ENCODE data around the gene OLIG1. TPM values are rescaled to one million over a fixed set of nuclear protein-coding genes. Genes with fewer than 3 reads are reported as not detected.

The OLIG1 gene
- total RNA-seq, 1 experiment from 2014 or later, result 1.2 TPM

DNA sequence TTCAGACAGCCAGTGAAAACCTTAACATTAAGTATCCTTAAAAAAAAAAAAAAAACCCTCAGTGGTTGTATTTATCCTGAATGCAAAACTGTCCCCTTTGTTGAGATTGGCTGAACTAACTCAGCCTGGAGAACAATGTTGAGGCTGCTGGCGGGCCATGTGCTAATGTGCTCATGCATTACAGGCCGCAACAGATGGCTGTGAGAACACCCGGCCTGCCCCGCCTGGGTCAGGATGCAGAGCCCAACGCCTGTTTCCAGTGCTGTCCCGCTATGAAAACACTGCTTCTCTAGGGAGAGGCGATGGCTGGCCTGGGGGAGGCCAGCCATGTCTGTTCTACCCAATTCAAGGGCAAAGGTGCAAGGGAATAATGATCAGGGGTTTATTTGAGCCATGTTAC is 30.4 kb upstream of the OLIG1 start:
- Histone ChIP-seq H3K36me3 (replicated peaks; ENCODE audit: control insufficient read depth, insufficient read depth, low read length) (no peaks in the 10 kb centered on the region), H3K4me3 (ENCODE audit: insufficient read depth, low read depth, low read length) (no peak overlapping the region), H3K27me3 (ENCODE audit: control insufficient read depth, insufficient read depth, low read length) (peaks cover 19% of the 10 kb centered on the region)
- DNase-seq, result peak; percentile 77

DNA sequence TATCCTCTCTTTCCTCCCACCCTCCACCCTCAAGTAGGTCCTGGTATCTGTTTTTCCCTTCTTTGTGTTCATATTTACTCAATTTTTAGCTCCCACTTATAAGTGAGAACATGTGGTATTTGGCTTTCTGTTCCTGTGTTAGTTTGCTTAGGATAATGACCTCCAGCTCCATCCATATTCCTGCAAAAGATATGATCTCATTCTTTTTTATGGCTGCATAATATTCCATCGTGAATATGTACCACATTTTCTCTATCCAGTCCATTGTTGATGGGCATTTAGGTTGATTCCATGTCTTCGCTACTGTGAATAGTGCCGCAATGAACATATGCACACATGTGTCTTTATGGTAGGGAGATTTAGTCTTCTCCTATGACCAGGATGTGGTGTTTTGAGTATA is 29.7 kb upstream of the OLIG1 start:
- Histone ChIP-seq H3K36me3 (replicated peaks; ENCODE audit: control insufficient read depth, insufficient read depth, low read length) (no peaks in the 10 kb centered on the region), H3K27me3 (ENCODE audit: control insufficient read depth, insufficient read depth, low read length) (peaks cover 12% of the 10 kb centered on the region; the same call in 1 of the 2 replicates), H3K4me3 (ENCODE audit: insufficient read depth, low read depth, low read length) (no peak overlapping the region)
- no peak for DNase-seq

DNA sequence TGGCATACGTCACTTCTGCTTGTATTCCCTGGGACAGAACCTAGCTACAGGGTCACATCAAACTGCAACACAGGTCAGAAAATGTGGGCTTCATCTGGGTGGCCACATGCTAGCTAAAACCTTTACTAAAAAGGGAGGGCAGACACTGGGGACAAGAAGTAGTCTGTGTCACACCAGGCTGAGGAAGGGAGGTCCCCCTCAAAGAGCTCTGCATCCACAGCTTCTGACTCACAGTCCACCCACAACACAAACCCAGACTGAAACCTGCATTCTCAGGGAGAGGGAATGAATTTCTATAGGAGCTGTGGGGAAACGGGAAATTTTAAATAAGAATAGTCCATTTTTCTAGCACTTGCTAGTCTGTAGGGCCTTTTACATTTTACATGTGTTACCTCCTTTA is 28.0 kb upstream of the OLIG1 start:
- H3K27me3 ChIP-seq (ENCODE audit: control insufficient read depth, insufficient read depth, low read length), result peaks cover 6% of the 10 kb centered on the region
- no peak overlapping the region for H3K4me3 ChIP-seq (ENCODE audit: insufficient read depth, low read depth, low read length)
- DNase-seq, result no peak
- H3K36me3 ChIP-seq (replicated peaks; ENCODE audit: control insufficient read depth, insufficient read depth, low read length), result no peaks in the 10 kb centered on the region

DNA sequence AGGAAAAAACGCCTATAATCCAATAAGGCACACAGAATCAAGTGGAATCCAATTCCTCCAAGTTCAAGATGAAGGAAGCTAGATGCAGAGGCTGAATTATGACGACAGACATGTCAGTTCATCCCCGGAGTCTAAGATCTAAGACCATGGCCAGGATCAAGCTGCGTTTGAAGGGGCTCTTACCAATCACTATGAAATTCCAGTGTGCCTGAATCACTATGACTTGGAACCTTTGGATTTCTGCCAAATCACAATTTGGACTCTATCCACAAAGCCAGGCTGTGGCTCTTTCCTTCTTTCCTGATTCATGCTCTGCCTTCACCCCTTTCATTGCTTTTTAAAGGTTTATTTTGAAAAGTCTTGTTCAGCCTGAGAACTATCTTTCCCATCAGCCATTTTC is 27.1 kb upstream of the OLIG1 start:
- Histone ChIP-seq H3K27me3 (ENCODE audit: control insufficient read depth, insufficient read depth, low read length) (peaks cover 2% of the 10 kb centered on the region), H3K4me3 (ENCODE audit: insufficient read depth, low read depth, low read length) (no peak overlapping the region), H3K36me3 (replicated peaks; ENCODE audit: control insufficient read depth, insufficient read depth, low read length) (no peaks in the 10 kb centered on the region)
- DNase-seq, result no peak

DNA sequence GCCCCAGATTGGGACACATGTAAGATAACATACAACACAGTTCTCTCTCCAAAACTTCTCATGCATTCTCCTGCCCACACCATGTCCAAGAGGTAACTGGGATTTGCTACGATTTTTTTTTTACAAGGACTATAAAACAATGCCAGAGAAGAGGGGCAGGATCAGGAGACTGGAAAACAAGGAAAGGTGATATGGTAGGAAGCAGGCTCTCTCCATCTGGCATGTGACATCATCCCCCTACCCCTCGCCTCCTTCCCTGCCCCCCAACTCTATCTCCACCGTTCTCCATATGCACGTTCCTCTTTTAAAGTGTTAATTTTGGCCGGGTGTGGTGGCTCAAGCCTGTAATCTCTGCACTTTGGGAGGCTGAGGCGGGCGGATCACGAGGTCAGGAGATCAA is 23.5 kb upstream of the OLIG1 start:
- DNase-seq, result peak; percentile 51
- Histone ChIP-seq H3K36me3 (replicated peaks; ENCODE audit: control insufficient read depth, insufficient read depth, low read length) (no peaks in the 10 kb centered on the region), H3K27me3 (ENCODE audit: control insufficient read depth, insufficient read depth, low read length) (peaks cover 2% of the 10 kb centered on the region), H3K4me3 (ENCODE audit: insufficient read depth, low read depth, low read length) (no peak overlapping the region)

DNA sequence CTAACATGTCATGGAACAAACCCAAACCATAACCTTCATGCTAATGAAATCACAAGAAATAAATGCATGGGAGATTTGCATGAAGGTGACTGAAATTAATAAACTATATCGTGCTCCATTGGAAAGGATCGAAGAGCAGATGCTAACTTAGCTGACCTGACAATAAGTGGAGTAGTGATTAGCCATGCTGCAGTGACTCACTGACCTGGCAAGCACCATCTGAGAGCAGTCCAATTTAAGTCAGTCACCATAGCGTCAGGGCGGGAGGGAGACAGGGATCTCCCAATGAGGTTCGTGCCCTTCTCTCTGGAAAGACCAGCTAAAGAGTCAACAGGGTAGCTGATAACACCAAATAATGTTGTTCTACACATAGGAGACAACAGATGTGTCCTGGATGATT is 22.7 kb upstream of the OLIG1 start:
- DNase-seq, result no peak
- Histone ChIP-seq H3K4me3 (ENCODE audit: insufficient read depth, low read depth, low read length) (no peak overlapping the region), H3K27me3 (ENCODE audit: control insufficient read depth, insufficient read depth, low read length) (peaks cover 2% of the 10 kb centered on the region), H3K36me3 (replicated peaks; ENCODE audit: control insufficient read depth, insufficient read depth, low read length) (no peaks in the 10 kb centered on the region)

DNA sequence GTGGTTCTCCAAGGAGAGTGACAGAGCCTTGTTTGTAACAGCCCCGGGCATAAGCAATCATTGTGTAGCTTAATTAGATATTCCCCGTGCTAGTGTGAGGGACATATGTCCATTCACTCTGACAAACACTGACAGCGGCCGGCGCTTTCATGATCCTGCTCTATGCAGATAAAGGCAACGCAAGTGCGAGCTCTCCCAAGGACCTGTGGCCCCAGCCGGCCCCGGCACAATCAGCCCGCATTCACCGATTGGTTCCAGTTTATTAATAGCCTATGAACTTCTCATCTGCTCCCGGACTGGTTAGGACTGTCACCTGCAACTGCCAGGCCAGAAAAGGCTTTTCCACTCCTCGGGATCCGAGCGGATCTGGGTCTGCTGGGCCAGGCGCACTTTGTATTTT is 18.0 kb upstream of the OLIG1 start:
- Histone ChIP-seq H3K36me3 (replicated peaks; ENCODE audit: control insufficient read depth, insufficient read depth, low read length) (no peaks in the 10 kb centered on the region), H3K4me3 (ENCODE audit: insufficient read depth, low read depth, low read length) (no peak overlapping the region), H3K27me3 (ENCODE audit: control insufficient read depth, insufficient read depth, low read length) (no peaks in the 10 kb centered on the region; the same call in 1 of the 2 replicates)
- DNase-seq, result no peak

DNA sequence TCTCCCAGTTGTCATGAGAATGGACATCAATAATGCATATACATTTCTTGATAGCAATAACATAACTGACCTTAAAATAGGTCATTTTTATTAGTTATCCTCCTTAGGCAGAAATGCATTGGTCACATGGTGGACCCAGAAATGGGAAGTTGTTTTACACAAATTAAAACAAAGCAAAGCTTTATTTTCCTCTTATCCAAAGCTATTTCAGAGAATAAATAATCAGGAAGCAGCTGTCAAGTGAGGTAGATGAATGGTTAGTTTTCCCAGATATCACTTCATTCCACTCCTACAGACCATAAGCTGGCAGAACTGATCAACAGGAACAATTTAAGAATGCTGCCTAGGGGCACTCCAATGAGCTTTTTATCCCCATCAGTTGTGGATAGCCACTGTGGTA is 16.0 kb upstream of the OLIG1 start:
- DNase-seq, result no peak
- Histone ChIP-seq H3K36me3 (replicated peaks; ENCODE audit: control insufficient read depth, insufficient read depth, low read length) (no peaks in the 10 kb centered on the region), H3K27me3 (ENCODE audit: control insufficient read depth, insufficient read depth, low read length) (no peaks in the 10 kb centered on the region; the same call in 1 of the 2 replicates), H3K4me3 (ENCODE audit: insufficient read depth, low read depth, low read length) (no peak overlapping the region)

DNA sequence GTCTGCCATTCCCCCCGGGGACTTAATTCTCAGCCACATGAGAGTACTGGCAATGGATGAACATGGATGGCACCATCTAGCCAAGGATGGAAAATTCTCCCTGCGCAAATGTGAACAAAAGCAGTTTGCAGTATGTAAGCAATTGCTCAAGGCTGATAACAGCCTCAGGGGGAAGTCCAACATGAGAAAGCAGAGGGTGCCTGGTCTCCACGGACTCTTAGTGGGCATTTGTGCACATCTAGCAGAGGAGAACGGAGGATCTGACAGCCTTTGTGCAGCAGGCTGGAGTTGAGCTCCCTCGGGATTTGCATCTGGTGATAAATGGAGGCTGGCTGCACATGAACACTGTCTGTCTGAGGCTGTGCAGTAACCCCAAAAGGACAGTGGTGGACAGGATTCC is 13.9 kb upstream of the OLIG1 start:
- Histone ChIP-seq H3K27me3 (ENCODE audit: control insufficient read depth, insufficient read depth, low read length) (peaks cover 2% of the 10 kb centered on the region; the same call in 1 of the 2 replicates), H3K4me3 (ENCODE audit: insufficient read depth, low read depth, low read length) (no peak overlapping the region), H3K36me3 (replicated peaks; ENCODE audit: control insufficient read depth, insufficient read depth, low read length) (no peaks in the 10 kb centered on the region)
- no peak for DNase-seq

DNA sequence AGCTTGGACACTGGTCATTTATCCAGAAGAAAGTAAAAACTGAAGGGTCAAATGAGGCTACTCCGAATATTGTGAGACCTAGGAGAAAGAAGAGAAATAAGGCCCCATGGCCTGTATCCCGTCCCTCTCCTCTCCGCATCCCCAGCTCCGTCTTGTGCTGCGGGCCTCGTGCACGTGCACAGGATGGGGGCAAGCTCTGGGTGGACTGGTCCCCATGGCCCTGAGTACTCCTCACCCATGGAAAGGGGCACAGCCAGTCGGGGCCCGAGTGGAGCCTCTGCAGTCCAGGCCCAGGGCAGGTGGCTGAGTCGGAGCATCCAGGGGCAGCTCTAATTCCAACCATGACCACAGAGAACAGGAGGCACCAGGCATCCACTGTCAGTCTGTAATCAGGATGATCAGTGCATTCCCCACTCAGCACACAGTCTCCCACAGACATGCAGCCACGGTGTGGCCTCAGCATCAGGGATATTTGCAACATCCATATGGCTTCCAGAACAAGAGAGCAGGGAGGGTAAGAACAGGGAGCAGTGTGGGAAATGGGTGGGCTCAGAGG is 12.5 kb upstream of the OLIG1 start:
- Histone ChIP-seq H3K27me3 (ENCODE audit: control insufficient read depth, insufficient read depth, low read length) (peaks cover 2% of the 10 kb centered on the region; the same call in 1 of the 2 replicates), H3K4me3 (ENCODE audit: insufficient read depth, low read depth, low read length) (no peak overlapping the region), H3K36me3 (replicated peaks; ENCODE audit: control insufficient read depth, insufficient read depth, low read length) (no peaks in the 10 kb centered on the region)
- no peak for DNase-seq

DNA sequence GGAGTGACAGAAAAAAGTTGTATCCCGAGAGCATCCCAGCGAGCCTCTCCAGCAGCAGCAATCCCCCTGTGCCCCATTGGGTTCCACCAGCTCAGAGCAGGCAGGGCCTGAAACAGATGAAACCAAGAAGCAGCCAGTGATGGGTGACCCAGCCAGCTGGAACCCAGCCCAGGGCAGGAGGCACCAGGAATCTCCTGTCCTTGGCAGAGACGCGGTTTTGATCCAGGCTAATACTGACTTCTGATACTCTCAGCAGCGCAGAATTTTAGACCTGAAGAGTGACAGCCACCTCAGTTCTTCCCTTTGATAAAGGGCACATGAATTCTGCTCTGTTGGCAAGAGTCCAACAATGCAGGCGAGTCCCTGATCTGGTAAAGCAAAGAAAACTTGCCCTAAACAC is 11.4 kb upstream of the OLIG1 start:
- DNase-seq, result no peak
- Histone ChIP-seq H3K4me3 (ENCODE audit: insufficient read depth, low read depth, low read length) (no peak overlapping the region), H3K27me3 (ENCODE audit: control insufficient read depth, insufficient read depth, low read length) (peaks cover 5% of the 10 kb centered on the region; the same call in 1 of the 2 replicates), H3K36me3 (replicated peaks; ENCODE audit: control insufficient read depth, insufficient read depth, low read length) (no peaks in the 10 kb centered on the region)

DNA sequence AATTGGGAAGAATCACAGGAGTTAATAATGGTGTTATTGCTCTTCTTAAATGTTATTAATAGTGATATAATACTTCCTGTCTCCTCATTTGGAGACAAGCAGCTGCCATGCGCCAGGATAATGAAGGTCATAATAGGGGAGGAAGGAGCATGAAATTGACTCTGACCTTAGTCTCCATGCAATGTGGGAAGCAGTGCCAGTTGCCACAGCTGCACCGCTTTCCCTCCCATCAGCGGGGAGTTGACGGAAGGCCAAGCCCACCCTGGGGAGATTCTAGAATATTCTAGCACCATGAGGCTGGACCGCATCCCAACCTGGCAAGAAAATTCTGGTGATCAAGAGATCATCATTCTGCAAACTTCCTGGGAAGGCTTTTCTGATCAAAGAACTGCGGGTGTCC is 11.0 kb upstream of the OLIG1 start:
- DNase-seq, result no peak
- Histone ChIP-seq H3K36me3 (replicated peaks; ENCODE audit: control insufficient read depth, insufficient read depth, low read length) (no peaks in the 10 kb centered on the region), H3K4me3 (ENCODE audit: insufficient read depth, low read depth, low read length) (no peak overlapping the region), H3K27me3 (ENCODE audit: control insufficient read depth, insufficient read depth, low read length) (peaks cover 8% of the 10 kb centered on the region; the same call in 1 of the 2 replicates)

DNA sequence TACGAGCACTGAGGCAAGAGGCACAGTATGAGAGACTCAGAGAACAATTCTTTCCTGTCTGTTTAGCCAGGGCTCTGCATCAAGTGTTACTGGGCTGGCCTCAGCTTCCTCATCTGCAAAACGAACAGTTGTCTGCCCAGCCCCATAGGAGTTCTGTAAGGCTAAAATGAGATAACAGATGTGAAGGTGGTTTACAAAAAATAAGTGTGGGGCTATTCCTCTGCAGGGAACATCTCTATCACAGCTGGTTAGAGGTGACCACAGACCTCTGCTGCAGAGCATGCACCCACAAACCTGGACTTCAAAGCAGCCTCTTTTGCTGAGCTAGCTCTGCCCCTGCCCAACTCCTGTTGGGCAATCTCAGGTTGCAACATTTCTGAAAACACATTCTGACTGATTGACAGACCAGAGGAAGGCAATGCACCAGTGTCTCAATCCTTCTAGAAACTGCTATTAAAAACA is 10.5 kb upstream of the OLIG1 start:
- Histone ChIP-seq H3K36me3 (replicated peaks; ENCODE audit: control insufficient read depth, insufficient read depth, low read length) (no peaks in the 10 kb centered on the region), H3K4me3 (ENCODE audit: insufficient read depth, low read depth, low read length) (no peak overlapping the region), H3K27me3 (ENCODE audit: control insufficient read depth, insufficient read depth, low read length) (peaks cover 11% of the 10 kb centered on the region; the same call in 1 of the 2 replicates)
- DNase-seq, result no peak

DNA sequence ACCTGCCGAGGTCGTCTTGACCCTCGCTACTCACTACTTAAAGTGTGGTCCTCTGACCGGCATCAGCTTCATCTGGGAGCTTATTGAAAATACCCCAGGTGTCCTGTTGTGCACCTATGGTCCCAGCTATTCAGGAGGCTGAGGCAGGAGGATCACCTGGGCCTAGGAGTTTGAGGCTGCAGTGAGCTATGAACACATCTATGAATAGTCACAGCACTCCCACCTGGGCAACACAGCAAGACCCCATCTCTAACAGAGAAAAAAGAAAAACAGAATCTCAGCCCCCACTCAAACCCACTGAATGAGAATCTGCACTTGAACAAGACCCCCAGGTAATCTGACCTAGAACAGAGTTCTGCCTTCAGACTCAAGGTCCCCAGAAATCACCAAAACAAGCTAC is 8.7 kb upstream of the OLIG1 start:
- no peak for DNase-seq
- H3K4me3 ChIP-seq (ENCODE audit: insufficient read depth, low read depth, low read length), result no peak overlapping the region
- H3K36me3 ChIP-seq (replicated peaks; ENCODE audit: control insufficient read depth, insufficient read depth, low read length), result no peaks in the 10 kb centered on the region
- H3K27me3 ChIP-seq (ENCODE audit: control insufficient read depth, insufficient read depth, low read length), result peaks cover 14% of the 10 kb centered on the region; the same call in 1 of the 2 replicates

DNA sequence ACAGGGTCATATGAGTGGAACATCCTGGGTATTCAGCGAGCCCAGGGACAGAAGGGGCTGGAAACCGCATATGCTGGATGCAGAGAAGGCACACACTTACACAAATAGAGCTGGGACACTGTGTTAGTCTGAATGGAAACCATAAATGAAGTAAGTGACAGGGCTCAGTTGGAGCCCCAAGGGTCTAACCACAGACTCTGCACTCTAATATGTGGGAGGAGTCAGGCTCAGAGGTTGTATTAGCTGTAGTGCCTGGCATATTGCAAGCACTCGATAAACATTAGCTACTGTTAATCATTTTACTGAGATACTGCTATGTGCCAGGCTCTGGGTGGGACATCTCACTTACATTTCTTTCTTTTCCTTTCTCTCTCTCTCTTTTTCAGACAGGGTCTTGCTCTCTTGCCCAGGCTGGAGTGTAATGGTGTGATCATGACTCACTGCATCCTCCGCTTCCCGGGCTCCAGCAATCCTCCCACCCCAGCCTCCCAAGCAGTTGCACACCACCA is 6.5 kb upstream of the OLIG1 start:
- peaks cover 35% of the 10 kb centered on the region for H3K27me3 ChIP-seq (ENCODE audit: control insufficient read depth, insufficient read depth, low read length)
- DNase-seq, result no peak
- no peak overlapping the region for H3K4me3 ChIP-seq (ENCODE audit: insufficient read depth, low read depth, low read length)
- H3K36me3 ChIP-seq (replicated peaks; ENCODE audit: control insufficient read depth, insufficient read depth, low read length), result no peaks in the 10 kb centered on the region

Data from H7 (cell line).